ENCODE data around the gene MZB1. TPM values are rescaled to one million over a fixed set of nuclear protein-coding genes. Genes with fewer than 3 reads are reported as not detected.

Gene MZB1
- total and polyA plus RNA-seq, 4 donors = 0.64 to 3.9 (median 1.5) TPM

DNA sequence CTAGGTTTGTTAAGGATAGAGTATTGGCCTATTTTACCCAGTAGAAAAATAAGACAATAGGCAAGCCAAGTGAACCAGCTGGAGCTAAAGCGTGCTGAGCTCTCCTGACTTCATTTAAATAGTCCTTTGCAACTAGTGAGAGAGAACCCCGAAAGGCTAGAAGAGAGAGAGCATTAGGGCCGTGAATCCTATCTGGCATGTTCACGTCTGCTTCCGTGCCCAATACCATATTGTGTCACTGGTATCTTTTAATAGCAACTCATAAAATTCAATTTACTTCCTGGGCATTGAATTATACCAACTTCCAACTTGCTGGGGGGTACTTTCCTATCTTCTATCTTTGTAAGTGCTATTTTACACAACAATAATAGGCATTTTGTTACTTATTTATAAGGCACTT lies 35.8 kb upstream of the MZB1 start:
- WGBS, 2 donors = 89 to 90% methylated on average over 5 of the region's 5 CpGs
- no peak overlapping the region for H3K4me3 ChIP-seq (ENCODE audit: low read length in 2 of 2)
- peaks cover 4% of the 10 kb centered on the region in 2 donors for H3K36me3 ChIP-seq (ENCODE audit: control insufficient read depth in 1 of 2, insufficient read depth in 2 of 2, low read length in 1 of 2)
- intact Hi-C loops (cut with DNase I) = no loop called here
- H3K4me1 ChIP-seq (ENCODE audit: control insufficient read depth in 1 of 2, insufficient read depth in 2 of 2, low read length in 2 of 2) = no peaks in the 10 kb centered on the region
- no peaks in the 10 kb centered on the region for H3K9me3 ChIP-seq (ENCODE audit: control insufficient read depth, low read length)
- no peaks in the 10 kb centered on the region for H3K27me3 ChIP-seq (ENCODE audit: control insufficient read depth in 1 of 2, insufficient read depth in 2 of 2, low read length in 1 of 2)
- ATAC-seq (ENCODE audit: low FRiP score) (no peak), DNase-seq (no peak)
- no peak overlapping the region for H3K27ac ChIP-seq (ENCODE audit: low read depth in 1 of 2, low read length in 2 of 2)

DNA sequence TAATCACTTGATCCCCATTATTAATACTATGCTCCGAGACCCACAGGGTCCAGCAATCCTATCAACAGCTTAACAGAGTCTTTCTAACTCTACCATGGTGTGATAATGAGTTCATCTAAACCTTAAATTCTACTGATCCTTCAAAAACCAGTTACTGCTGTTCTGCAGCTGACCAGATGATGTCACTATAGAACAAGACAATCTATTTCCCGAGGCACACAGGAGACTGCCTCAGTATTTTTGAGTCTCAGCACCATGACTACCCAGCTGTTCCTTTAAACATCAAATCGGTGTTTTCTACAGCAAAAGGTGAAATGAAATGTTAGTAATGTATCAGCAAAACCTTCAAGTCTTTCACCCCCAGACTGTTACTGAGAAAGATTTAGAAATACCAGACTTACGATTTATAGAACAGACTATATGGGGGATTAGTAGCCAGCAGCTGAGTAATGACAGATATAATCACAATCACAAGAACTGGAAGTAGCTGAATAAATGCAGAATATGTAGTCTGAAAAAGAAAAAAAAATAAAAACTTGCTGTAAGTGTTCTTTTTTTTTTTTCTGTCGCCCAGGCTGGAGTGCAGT lies 32.7 kb upstream of the MZB1 start:
- WGBS, 2 donors = 43 to 45% methylated on average over 5 of the region's 5 CpGs
- peak; percentile 75 for ATAC-seq (ENCODE audit: low FRiP score)

DNA sequence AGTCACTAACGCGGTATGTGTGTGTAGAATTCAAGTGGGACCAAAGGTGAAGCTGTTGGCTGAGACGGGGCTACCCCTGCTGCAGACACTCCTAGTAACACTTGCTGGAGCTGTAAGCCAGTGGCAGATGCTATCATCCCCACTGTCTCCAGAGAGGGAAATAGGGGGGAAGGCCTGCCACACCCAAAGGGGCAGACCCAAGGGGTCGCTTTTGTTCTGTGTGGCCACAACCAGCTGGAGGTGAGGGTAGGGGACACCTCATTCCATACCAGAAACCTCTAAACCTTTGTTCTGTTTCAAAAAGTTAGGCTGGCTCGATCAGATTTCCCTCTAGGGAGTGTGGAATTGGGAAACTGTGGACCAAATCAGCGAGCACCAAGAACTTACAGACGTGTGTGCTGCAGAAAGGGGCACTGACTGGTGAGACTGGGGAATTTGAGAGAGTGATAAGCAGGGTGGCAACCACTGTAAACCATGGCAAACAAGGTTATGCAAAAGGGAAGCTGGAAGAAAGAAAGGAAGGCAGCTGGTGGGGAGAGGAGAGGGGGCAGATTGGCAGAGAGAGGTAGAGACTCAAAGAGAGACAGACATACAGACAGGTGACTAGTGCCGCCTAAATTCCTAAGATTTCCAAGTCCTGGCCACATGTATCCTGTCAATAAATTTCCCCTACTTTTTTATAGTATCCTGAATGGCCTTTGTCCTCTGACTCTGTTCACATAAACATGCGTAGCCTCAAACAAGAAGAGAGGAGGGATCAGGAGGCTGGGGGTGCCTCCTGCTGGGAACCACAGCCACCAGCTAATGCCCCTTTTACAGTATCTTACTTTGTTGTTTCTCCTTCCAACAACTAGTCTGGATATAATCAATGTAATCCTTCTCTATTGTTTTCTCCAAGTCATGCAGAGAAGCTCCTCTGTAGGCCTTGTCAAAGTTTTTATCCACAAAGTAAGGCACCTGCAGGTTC lies 29.8 kb upstream of the MZB1 start:
- peaks cover 4% of the 10 kb centered on the region in 2 donors for H3K36me3 ChIP-seq (ENCODE audit: control insufficient read depth in 1 of 2, insufficient read depth in 2 of 2, low read length in 1 of 2)
- no peaks in the 10 kb centered on the region for H3K27me3 ChIP-seq (ENCODE audit: control insufficient read depth in 1 of 2, insufficient read depth in 2 of 2, low read length in 1 of 2)
- no peaks in the 10 kb centered on the region for H3K9me3 ChIP-seq (ENCODE audit: control insufficient read depth, low read length)
- WGBS, 2 donors = 85 to 86% methylated on average over 9 of the region's 9 CpGs
- H3K4me3 ChIP-seq (ENCODE audit: low read length in 2 of 2) = no peak overlapping the region
- no peaks in the 10 kb centered on the region for H3K4me1 ChIP-seq (ENCODE audit: control insufficient read depth in 1 of 2, insufficient read depth in 2 of 2, low read length in 2 of 2)
- intact Hi-C loops (cut with DNase I) = loop anchor here in 1 of 2 donors (5.0 kb wide), 1 partner anchor 143 kb away; the partner anchor contains the start of gene UBE2D2
- no peak for DNase-seq
- no peak for ATAC-seq (ENCODE audit: low FRiP score)
- H3K27ac ChIP-seq (ENCODE audit: low read depth in 1 of 2, low read length in 2 of 2) = no peak overlapping the region

More for the DNA sequence above, 32.7 kb upstream of the MZB1 start:
- intact Hi-C loops (cut with DNase I) = loop anchor here (1.0 to 2.0 kb wide), 2 partner anchors 90 to 91 kb away; no protein-coding TSS in a partner anchor
- Histone ChIP-seq H3K9me3 (ENCODE audit: control insufficient read depth, low read length) (no peaks in the 10 kb centered on the region), H3K4me1 (ENCODE audit: control insufficient read depth in 1 of 2, insufficient read depth in 2 of 2, low read length in 2 of 2) (no peaks in the 10 kb centered on the region), H3K4me3 (ENCODE audit: low read length in 2 of 2) (no peak overlapping the region), H3K36me3 (ENCODE audit: control insufficient read depth in 1 of 2, insufficient read depth in 2 of 2, low read length in 1 of 2) (peaks cover 4 to 6% of the 10 kb centered on the region in 2 donors), H3K27me3 (ENCODE audit: control insufficient read depth in 1 of 2, insufficient read depth in 2 of 2, low read length in 1 of 2) (no peaks in the 10 kb centered on the region), H3K27ac (ENCODE audit: low read depth in 1 of 2, low read length in 2 of 2) (no peak overlapping the region)
- DNase-seq = no peak

DNA sequence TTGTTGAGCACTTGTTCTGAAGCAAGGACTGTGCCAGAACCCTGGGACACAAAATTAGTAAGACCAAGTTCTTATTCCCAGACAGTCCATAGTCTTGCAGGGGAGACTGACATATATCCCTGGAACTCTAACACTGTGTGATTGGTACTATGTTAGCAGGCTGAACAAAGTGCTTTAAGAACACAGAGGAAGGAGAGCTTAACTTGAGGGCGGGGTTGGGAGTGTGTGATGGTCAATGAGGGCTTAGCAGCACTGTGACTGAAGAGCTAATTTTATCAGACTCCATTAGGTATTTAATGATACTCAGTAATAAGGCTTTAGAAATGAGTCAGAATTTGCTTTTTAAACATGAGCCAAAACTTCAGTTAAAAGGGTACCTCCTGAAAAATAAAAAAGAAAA lies 29.1 kb upstream of the MZB1 start:
- ATAC-seq (ENCODE audit: low FRiP score) = no peak
- peak overlapping the region in 1 of 2 donors; percentile 7 for H3K27ac ChIP-seq (ENCODE audit: low read depth in 1 of 2, low read length in 2 of 2)

DNA sequence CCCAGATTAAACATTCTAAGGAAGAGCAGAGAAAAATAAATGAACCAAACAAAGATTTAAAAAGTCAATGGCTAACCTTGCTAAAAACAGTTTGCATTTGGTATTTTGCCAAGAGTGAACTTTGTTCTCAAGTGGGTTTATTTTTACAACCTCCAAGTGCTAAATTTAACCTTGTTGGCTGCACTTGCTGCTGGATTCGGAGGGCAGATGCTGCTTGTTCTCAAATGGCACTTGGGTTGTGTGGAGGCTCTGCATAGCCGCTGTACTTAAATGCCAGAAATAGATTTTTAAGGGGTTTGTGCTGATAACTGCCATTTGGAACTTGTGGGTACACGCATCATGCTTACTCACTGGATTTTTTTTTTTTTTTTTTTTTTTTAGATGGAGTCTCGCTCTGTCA lies 27.5 kb upstream of the MZB1 start:
- 3 to 6% methylated on average over 4 of the region's 4 CpGs for WGBS, 2 donors
- peaks cover 0 to 3% of the 10 kb centered on the region in 2 donors for H3K36me3 ChIP-seq (ENCODE audit: control insufficient read depth in 1 of 2, insufficient read depth in 2 of 2, low read length in 1 of 2)
- no peaks in the 10 kb centered on the region for H3K9me3 ChIP-seq (ENCODE audit: control insufficient read depth, low read length)
- ATAC-seq (ENCODE audit: low FRiP score) (peak; percentile 74), DNase-seq (no peak)
- no peak overlapping the region for H3K27ac ChIP-seq (ENCODE audit: low read depth in 1 of 2, low read length in 2 of 2)
- intact Hi-C loops (cut with DNase I) = loop anchor here in 1 of 2 donors (5.0 kb wide), 1 partner anchor 145 kb away; the partner anchor contains the start of gene UBE2D2
- H3K27me3 ChIP-seq (ENCODE audit: control insufficient read depth in 1 of 2, insufficient read depth in 2 of 2, low read length in 1 of 2) = no peaks in the 10 kb centered on the region
- H3K4me3 ChIP-seq (ENCODE audit: low read length in 2 of 2) = no peak overlapping the region
- no peaks in the 10 kb centered on the region for H3K4me1 ChIP-seq (ENCODE audit: control insufficient read depth in 1 of 2, insufficient read depth in 2 of 2, low read length in 2 of 2)

More for the DNA sequence above, 29.1 kb upstream of the MZB1 start:
- DNase-seq = no peak
- Histone ChIP-seq H3K9me3 (ENCODE audit: control insufficient read depth, low read length) (no peaks in the 10 kb centered on the region), H3K27me3 (ENCODE audit: control insufficient read depth in 1 of 2, insufficient read depth in 2 of 2, low read length in 1 of 2) (no peaks in the 10 kb centered on the region), H3K4me1 (ENCODE audit: control insufficient read depth in 1 of 2, insufficient read depth in 2 of 2, low read length in 2 of 2) (no peaks in the 10 kb centered on the region), H3K4me3 (ENCODE audit: low read length in 2 of 2) (no peak overlapping the region), H3K36me3 (ENCODE audit: control insufficient read depth in 1 of 2, insufficient read depth in 2 of 2, low read length in 1 of 2) (peaks cover 1 to 2% of the 10 kb centered on the region in 2 donors)
- 89 to 96% methylated on average over 1 of the region's 1 CpG for WGBS, 2 donors
- intact Hi-C loops (cut with DNase I) = loop anchor here in 1 of 2 donors (5.0 kb wide), 1 partner anchor 144 kb away; the partner anchor contains the start of gene UBE2D2

DNA sequence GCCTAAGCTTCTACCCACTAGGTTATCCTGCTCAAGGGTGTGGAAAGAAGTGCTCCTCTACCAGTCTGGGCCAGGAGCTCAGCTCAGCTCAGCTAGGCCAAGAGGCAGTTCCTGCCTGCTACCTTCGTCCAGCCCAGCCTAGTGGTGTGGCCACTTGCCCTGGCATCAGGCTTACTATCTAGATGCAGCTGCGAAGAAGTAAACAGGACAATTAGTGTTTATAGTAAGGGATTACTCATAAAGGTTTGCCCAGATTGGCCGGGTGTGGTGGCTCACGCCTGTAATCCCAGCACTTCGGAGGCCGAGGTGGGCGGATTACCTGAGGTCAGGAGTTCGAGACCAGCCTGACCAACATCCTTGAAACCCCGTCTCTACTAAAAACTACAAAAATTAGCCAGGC lies 26.9 kb upstream of the MZB1 start:
- no peaks in the 10 kb centered on the region for H3K4me1 ChIP-seq (ENCODE audit: control insufficient read depth in 1 of 2, insufficient read depth in 2 of 2, low read length in 2 of 2)
- ATAC-seq (ENCODE audit: low FRiP score) (no peak), DNase-seq (no peak)
- peak overlapping the region; percentile 9 to 15 for H3K27ac ChIP-seq (ENCODE audit: low read depth in 1 of 2, low read length in 2 of 2)
- WGBS, 2 donors = 71 to 72% methylated on average over 9 of the region's 9 CpGs
- H3K36me3 ChIP-seq (ENCODE audit: control insufficient read depth in 1 of 2, insufficient read depth in 2 of 2, low read length in 1 of 2) = peaks cover 0 to 3% of the 10 kb centered on the region in 2 donors
- H3K27me3 ChIP-seq (ENCODE audit: control insufficient read depth in 1 of 2, insufficient read depth in 2 of 2, low read length in 1 of 2) = no peaks in the 10 kb centered on the region
- no peak overlapping the region for H3K4me3 ChIP-seq (ENCODE audit: low read length in 2 of 2)
- H3K9me3 ChIP-seq (ENCODE audit: control insufficient read depth, low read length) = no peaks in the 10 kb centered on the region
- intact Hi-C loops (cut with DNase I) = loop anchor here in 1 of 2 donors (5.0 kb wide), 1 partner anchor 146 kb away; the partner anchor contains the start of gene UBE2D2

DNA sequence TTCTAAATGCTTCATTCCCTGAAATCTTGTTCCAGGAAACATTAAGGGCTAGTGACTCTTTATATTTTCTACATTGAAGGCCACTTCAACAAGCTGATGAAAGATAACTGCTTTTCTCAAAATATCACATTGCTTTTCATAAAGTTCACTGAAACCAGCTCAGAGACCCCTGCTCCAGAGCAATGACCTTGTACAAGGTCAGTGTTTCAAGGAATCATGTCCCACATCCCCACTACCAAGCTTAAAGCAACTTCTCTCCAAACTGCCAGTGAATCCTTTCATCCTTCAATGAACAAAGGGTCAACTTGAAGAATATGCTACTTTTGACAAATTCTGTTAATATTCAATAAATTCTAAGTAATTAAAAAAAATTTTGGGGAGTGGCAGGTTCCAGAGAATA lies 26.2 kb upstream of the MZB1 start:
- intact Hi-C loops (cut with DNase I) = loop anchor here in 1 of 2 donors (5.0 kb wide), 1 partner anchor 146 kb away; the partner anchor contains the start of gene UBE2D2
- no peak for ATAC-seq (ENCODE audit: low FRiP score)
- Histone ChIP-seq H3K4me1 (ENCODE audit: control insufficient read depth in 1 of 2, insufficient read depth in 2 of 2, low read length in 2 of 2) (no peaks in the 10 kb centered on the region), H3K27me3 (ENCODE audit: control insufficient read depth in 1 of 2, insufficient read depth in 2 of 2, low read length in 1 of 2) (no peaks in the 10 kb centered on the region), H3K36me3 (ENCODE audit: control insufficient read depth in 1 of 2, insufficient read depth in 2 of 2, low read length in 1 of 2) (peaks cover 0 to 3% of the 10 kb centered on the region in 2 donors), H3K4me3 (ENCODE audit: low read length in 2 of 2) (no peak overlapping the region), H3K9me3 (ENCODE audit: control insufficient read depth, low read length) (no peaks in the 10 kb centered on the region), H3K27ac (ENCODE audit: low read depth in 1 of 2, low read length in 2 of 2) (peak overlapping the region in 1 of 2 donors; percentile 9)
- DNase-seq = no peak

DNA sequence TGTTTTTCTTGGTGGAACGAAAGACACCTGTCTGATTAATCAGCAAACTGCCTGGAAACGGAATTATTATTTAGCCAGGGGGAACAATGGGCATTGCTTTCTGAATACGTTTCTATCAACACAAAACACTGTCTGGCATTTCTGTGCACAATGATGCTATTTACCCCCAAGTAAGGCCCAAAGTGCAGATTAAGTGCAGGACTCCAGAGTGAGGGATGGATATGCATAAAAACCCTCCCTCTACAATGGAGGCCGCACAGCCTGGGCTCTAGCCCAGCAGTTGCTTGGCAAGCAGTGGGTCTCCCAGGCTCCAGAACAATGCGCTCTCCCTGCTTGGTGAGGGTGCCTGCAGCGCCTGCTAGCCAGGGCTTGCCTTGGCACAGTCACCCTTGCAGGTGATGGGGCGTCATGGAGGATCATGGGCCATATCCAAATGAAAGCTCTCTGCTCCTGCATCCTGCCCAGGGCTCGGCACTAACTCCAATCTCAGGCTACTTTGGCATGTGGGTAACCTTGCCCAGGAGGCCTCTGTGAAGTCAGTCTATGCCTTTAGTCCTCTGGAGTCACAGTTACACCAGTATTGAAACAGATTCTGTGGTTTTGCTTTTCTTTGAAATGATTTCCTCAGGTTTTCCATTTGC lies 25.6 kb upstream of the MZB1 start:
- intact Hi-C loops (cut with DNase I) = loop anchor here in 1 of 2 donors (5.0 kb wide), 1 partner anchor 147 kb away; the partner anchor contains the start of gene UBE2D2
- ATAC-seq (ENCODE audit: low FRiP score) (peak; percentile 49), DNase-seq (no peak)
- no peak overlapping the region for H3K4me3 ChIP-seq (ENCODE audit: low read length in 2 of 2)
- peaks cover 0 to 3% of the 10 kb centered on the region in 2 donors for H3K36me3 ChIP-seq (ENCODE audit: control insufficient read depth in 1 of 2, insufficient read depth in 2 of 2, low read length in 1 of 2)
- no peaks in the 10 kb centered on the region for H3K4me1 ChIP-seq (ENCODE audit: control insufficient read depth in 1 of 2, insufficient read depth in 2 of 2, low read length in 2 of 2)
- peak overlapping the region; percentile 9 to 10 for H3K27ac ChIP-seq (ENCODE audit: low read depth in 1 of 2, low read length in 2 of 2)
- H3K9me3 ChIP-seq (ENCODE audit: control insufficient read depth, low read length) = no peaks in the 10 kb centered on the region
- no peaks in the 10 kb centered on the region for H3K27me3 ChIP-seq (ENCODE audit: control insufficient read depth in 1 of 2, insufficient read depth in 2 of 2, low read length in 1 of 2)
- WGBS, 2 donors = 8 to 10% methylated on average over 8 of the region's 8 CpGs
